ENCODE measurements around the gene HMCN1.

HMCN1 gene

GRCh38 chr1:185720633-185721272 lies 13.4 kb upstream of the HMCN1 start:
- no peak for DNase-seq (ENCODE audit: low spot score)
- peak; percentile 52 for TF ChIP-seq CTCF (IDR thresholded peaks at IDR 0.05; ENCODE audit: extremely low read depth, insufficient read depth, missing control alignments)
- in situ Hi-C loops (cut with MboI; ENCODE audit: low pct_unique_long_range_greater_than_20kb, low sequenced_read_pairs, unreplicated experiment): no loop called here

GRCh38 chr1:185721553-185721952 lies 12.6 kb upstream of the HMCN1 start:
- TF ChIP-seq CTCF (IDR thresholded peaks at IDR 0.05; ENCODE audit: extremely low read depth, insufficient read depth, missing control alignments): no peak
- DNase-seq (ENCODE audit: low spot score): no peak
- in situ Hi-C loops (cut with MboI; ENCODE audit: low pct_unique_long_range_greater_than_20kb, low sequenced_read_pairs, unreplicated experiment): no loop called here

GRCh38 chr1:185722098-185722497 lies 12.1 kb upstream of the HMCN1 start:
- in situ Hi-C loops (cut with MboI; ENCODE audit: low pct_unique_long_range_greater_than_20kb, low sequenced_read_pairs, unreplicated experiment): no loop called here
- no peak for DNase-seq (ENCODE audit: low spot score)
- TF ChIP-seq CTCF (IDR thresholded peaks at IDR 0.05; ENCODE audit: extremely low read depth, insufficient read depth, missing control alignments): no peak

GRCh38 chr1:185727726-185728125 lies 6.5 kb upstream of the HMCN1 start:
- in situ Hi-C loops (cut with MboI; ENCODE audit: low pct_unique_long_range_greater_than_20kb, low sequenced_read_pairs, unreplicated experiment): no loop called here

GRCh38 chr1:185731446-185731845 lies 2.7 kb upstream of the HMCN1 start:
- in situ Hi-C loops (cut with MboI; ENCODE audit: low pct_unique_long_range_greater_than_20kb, low sequenced_read_pairs, unreplicated experiment): no loop called here
- no peak for DNase-seq (ENCODE audit: low spot score)
- no peak for TF ChIP-seq CTCF (IDR thresholded peaks at IDR 0.05; ENCODE audit: extremely low read depth, insufficient read depth, missing control alignments)

More at GRCh38 chr1:185727726-185728125, 6.5 kb upstream of the HMCN1 start:
- DNase-seq (ENCODE audit: low spot score): no peak
- no peak for TF ChIP-seq CTCF (IDR thresholded peaks at IDR 0.05; ENCODE audit: extremely low read depth, insufficient read depth, missing control alignments)

GRCh38 chr1:185732951-185733350 lies 1.2 kb upstream of the HMCN1 start:
- TF ChIP-seq CTCF (IDR thresholded peaks at IDR 0.05; ENCODE audit: extremely low read depth, insufficient read depth, missing control alignments): no peak
- in situ Hi-C loops (cut with MboI; ENCODE audit: low pct_unique_long_range_greater_than_20kb, low sequenced_read_pairs, unreplicated experiment): no loop called here
- no peak for DNase-seq (ENCODE audit: low spot score)

Data from GM13977 (cell line).